GM21447 (cell line): ENCODE measurements around the gene MRAS.
"Not testable (repeated sequence)": the region's sequence is repeated elsewhere in the genome, so short reads cannot be mapped to it uniquely, and the experiment has no call there.

Source experiments
- ATAC-seq: cut with Tn5 transposase; IDR thresholded peaks from one replicate; pipeline ENCODE4 v1.9.1; 2021; ENCODE audit not compliant: unreplicated experiment

MRAS gene

GRCh38 chr3:138412821-138413551 is 64.6 kb downstream of the MRAS start:
- no peak for ATAC-seq

- not testable (repeated sequence) for ATAC-seq
Observed at GRCh38 chr3:138416236-138416635, 67.9 kb downstream of the MRAS start.

GRCh38 chr3:138417559-138417982 is 69.2 kb downstream of the MRAS start:
- ATAC-seq: peak; percentile 87

GRCh38 chr3:138418601-138419206 is 70.3 kb downstream of the MRAS start:
- ATAC-seq: no peak

- no peak for ATAC-seq
Observed at GRCh38 chr3:138423316-138423715, 74.9 kb downstream of the MRAS start.

GRCh38 chr3:138424323-138424722 is 75.9 kb downstream of the MRAS start:
- ATAC-seq: no peak

- no peak for ATAC-seq
Observed at GRCh38 chr3:138426211-138426610, 77.8 kb downstream of the MRAS start.

- ATAC-seq: not testable (repeated sequence)
Observed at GRCh38 chr3:138426754-138427153, 78.4 kb downstream of the MRAS start.

- no peak for ATAC-seq
Observed at GRCh38 chr3:138429665-138430064, 81.3 kb downstream of the MRAS start.

GRCh38 chr3:138432576-138433240 is 84.3 kb downstream of the MRAS start:
- no peak for ATAC-seq

GRCh38 chr3:138433892-138434275 is 85.5 kb downstream of the MRAS start:
- no peak for ATAC-seq

- ATAC-seq: no peak
Observed at GRCh38 chr3:138434276-138434874, 86.0 kb downstream of the MRAS start, which contains the start of gene ESYT3. TSS of gene ESYT3 (plus strand) at chr3:138434616. CDS start at chr3:138434799, 183 bp downstream.

- ATAC-seq: no peak
Observed at GRCh38 chr3:138434875-138435772, 86.7 kb downstream of the MRAS start.

- ATAC-seq: no peak
Observed at GRCh38 chr3:138435840-138436239, 87.5 kb downstream of the MRAS start.

- no peak for ATAC-seq
Observed at GRCh38 chr3:138437281-138437680, 88.9 kb downstream of the MRAS start.

GRCh38 chr3:138438896-138439295 is 90.5 kb downstream of the MRAS start:
- ATAC-seq: no peak

- ATAC-seq: no peak
Observed at GRCh38 chr3:138439646-138440045, 91.3 kb downstream of the MRAS start.

- ATAC-seq: no peak
Observed at GRCh38 chr3:138440121-138440521, 91.7 kb downstream of the MRAS start.

GRCh38 chr3:138440596-138440995 is 92.2 kb downstream of the MRAS start:
- no peak for ATAC-seq

GRCh38 chr3:138441256-138441655 is 92.9 kb downstream of the MRAS start:
- ATAC-seq: no peak

- ATAC-seq: no peak
Observed at GRCh38 chr3:138441742-138442141, 93.4 kb downstream of the MRAS start.
